KMS-11 (cell line): ENCODE data around the gene CFAP46.

ENCODE experiments used
- H2AFZ ChIP-seq: fragments of 200-600 bp; sonication (generic); 2 replicates; pipeline ENCODE4 v1.6.1; 2016; ENCODE audit warnings: antibody characterized with exemption, mixed run types, low read depth
- H3K27ac ChIP-seq: fragments of 200-600 bp; sonication (generic); 2 replicates; pipeline ENCODE4 v1.6.1; 2016; ENCODE audit warnings: mild to moderate bottlenecking, mixed run types
- H3K27me3 ChIP-seq: fragments of 200-600 bp; sonication (generic); 2 replicates; pipeline ENCODE4 v1.6.1; 2017; ENCODE audit warnings: mild to moderate bottlenecking, low read depth, mixed run types, moderate library complexity; ENCODE audit not compliant: insufficient read depth
- H3K36me3 ChIP-seq: fragments of 200-600 bp; sonication (generic); 2 replicates; pipeline ENCODE4 v1.6.1; 2017; ENCODE audit warnings: mild to moderate bottlenecking, mixed run types; ENCODE audit not compliant: insufficient read depth
- H3K4me1 ChIP-seq: fragments of 200-600 bp; sonication (generic); 2 replicates; pipeline ENCODE4 v1.6.1; 2016; ENCODE audit warnings: mild to moderate bottlenecking, low read depth, mixed run types; ENCODE audit not compliant: poor library complexity, severe bottlenecking
- H3K4me2 ChIP-seq: fragments of 200-600 bp; sonication (generic); 2 replicates; pipeline ENCODE4 v1.7.0; 2016; ENCODE audit warnings: mild to moderate bottlenecking, mixed run types
- H3K4me3 ChIP-seq: fragments of 200-600 bp; sonication (generic); IDR thresholded peaks from 2 replicates; pipeline ENCODE4 v1.6.1; 2017; ENCODE audit warnings: low read depth, low read length, mixed read lengths; ENCODE audit not compliant: insufficient read depth
- H3K79me2 ChIP-seq: fragments of 200-600 bp; sonication (generic); 2 replicates; pipeline ENCODE4 v1.6.1; 2016; ENCODE audit warnings: low read depth, mixed run types; ENCODE audit not compliant: insufficient read depth
- H3K9ac ChIP-seq: fragments of 200-600 bp; sonication (generic); 2 replicates; pipeline ENCODE4 v1.6.1; 2016; ENCODE audit warnings: mild to moderate bottlenecking, mixed run types
- H4K20me1 ChIP-seq: fragments of 200-600 bp; sonication (generic); 2 replicates; pipeline ENCODE4 v1.6.1; 2016; ENCODE audit warnings: mild to moderate bottlenecking, mixed run types; ENCODE audit not compliant: insufficient read depth
- CTCF ChIP-seq: fragments of 200-600 bp; sonication (generic); conservative IDR thresholded peaks from 2 replicates; pipeline ENCODE4 v1.6.1; 2017; ENCODE audit warnings: low read depth, mild to moderate bottlenecking, antibody characterized with exemption, low read length, moderate library complexity, mixed read lengths

Gene CFAP46

GRCh38 chr10:132961420-132961786 is 19.0 kb upstream of the CFAP46 start:
- no peak overlapping the region for H3K4me2 ChIP-seq
- H3K27me3 ChIP-seq: peaks cover 16% of the 10 kb centered on the region; the same call in 1 of the 2 replicates
- no peak for TF ChIP-seq CTCF

GRCh38 chr10:132960631-132961419 is 18.5 kb upstream of the CFAP46 start:
- Histone ChIP-seq H3K27me3 (peaks cover 14% of the 10 kb centered on the region; the same call in 1 of the 2 replicates), H3K9ac (no peak overlapping the region), H3K79me2 (no peaks in the 10 kb centered on the region), H3K4me2 (no peak overlapping the region), H3K4me3 (no peak overlapping the region), H3K27ac (no peak overlapping the region), H3K4me1 (no peaks in the 10 kb centered on the region), H4K20me1 (no peaks in the 10 kb centered on the region), H2AFZ (no peak overlapping the region), H3K36me3 (no peaks in the 10 kb centered on the region)
- TF ChIP-seq CTCF: no peak

More at GRCh38 chr10:132961420-132961786, 19.0 kb upstream of the CFAP46 start:
- Histone ChIP-seq H2AFZ (no peak overlapping the region), H3K9ac (no peak overlapping the region), H3K79me2 (no peaks in the 10 kb centered on the region), H3K36me3 (no peaks in the 10 kb centered on the region), H3K27ac (no peak overlapping the region), H3K4me3 (no peak overlapping the region), H4K20me1 (no peaks in the 10 kb centered on the region), H3K4me1 (no peaks in the 10 kb centered on the region)

- no peaks in the 10 kb centered on the region for H3K4me1 ChIP-seq
- no peaks in the 10 kb centered on the region for H3K36me3 ChIP-seq
- H3K4me3 ChIP-seq: no peak overlapping the region
- no peak overlapping the region for H3K27ac ChIP-seq
- no peak for TF ChIP-seq CTCF
- H3K9ac ChIP-seq: no peak overlapping the region
- peaks cover 14% of the 10 kb centered on the region; the same call in 1 of the 2 replicates for H3K27me3 ChIP-seq
- no peak overlapping the region for H3K4me2 ChIP-seq
- no peaks in the 10 kb centered on the region for H3K79me2 ChIP-seq
- H2AFZ ChIP-seq: no peak overlapping the region
- no peaks in the 10 kb centered on the region for H4K20me1 ChIP-seq
Measured at GRCh38 chr10:132960071-132960472, 17.7 kb upstream of the CFAP46 start.

- TF ChIP-seq CTCF: no peak
- Histone ChIP-seq H3K79me2 (no peaks in the 10 kb centered on the region), H3K27ac (no peak overlapping the region), H3K4me1 (no peaks in the 10 kb centered on the region), H2AFZ (no peak overlapping the region), H3K4me3 (no peak overlapping the region), H3K36me3 (no peaks in the 10 kb centered on the region), H3K4me2 (no peak overlapping the region), H3K27me3 (peaks cover 14% of the 10 kb centered on the region; the same call in 1 of the 2 replicates), H4K20me1 (no peaks in the 10 kb centered on the region), H3K9ac (no peak overlapping the region)
Measured at GRCh38 chr10:132959559-132959961, 17.2 kb upstream of the CFAP46 start.
